H1 (cell line): ENCODE measurements around the gene HMGA1.

Experiments used
- CHD2 ChIP-seq: IDR thresholded peaks from 2 replicates; pipeline ENCODE4 v1.6.1; 2012; ENCODE audit warnings: low read length, improper control_type of control experiment
- EP300 ChIP-seq, 2 experiments: IDR thresholded peaks; 1 replicate in 1 of 2; 2 replicates in 1 of 2; pipeline ENCODE4 v1.6.1; 2011 to 2012; ENCODE audit warnings: low read depth in 2 of 2, low read length in 2 of 2, mild to moderate bottlenecking in 2 of 2, borderline replicate concordance in 1 of 2, inconsistent platforms in 1 of 2, moderate library complexity in 1 of 2
- EZH2 ChIP-seq: fragments of 200-600 bp; sonication (generic); IDR thresholded peaks from 2 replicates; pipeline ENCODE4 v1.7.1; 2012; ENCODE audit warnings: low read depth, mild to moderate bottlenecking, moderate library complexity, low read length, inconsistent platforms; ENCODE audit not compliant: severe bottlenecking
- FOSL1 ChIP-seq: IDR thresholded peaks from 2 replicates; pipeline ENCODE4 v1.6.1; 2011; ENCODE audit warnings: mild to moderate bottlenecking, low read depth, low read length, moderate library complexity; ENCODE audit not compliant: insufficient read depth
- HDAC2 ChIP-seq, 2 experiments: fragments of 300-600 bp in 1 of 2; sonication (generic) in 1 of 2; IDR thresholded peaks; 2 replicates each; pipeline ENCODE4 v1.6.1; 2011 to 2012; ENCODE audit warnings: low read depth in 2 of 2, low read length in 2 of 2, mild to moderate bottlenecking in 2 of 2, moderate library complexity in 2 of 2, borderline replicate concordance in 1 of 2, inconsistent platforms in 1 of 2
- POLR2A ChIP-seq, 2 experiments: IDR thresholded peaks; 1 replicate in 1 of 2; 2 replicates in 1 of 2; pipeline ENCODE4 v1.6.1; 2011; ENCODE audit warnings: low read depth in 2 of 2, low read length in 2 of 2, mild to moderate bottlenecking in 2 of 2; ENCODE audit errors: control extremely low read depth in 1 of 2
- POLR2AphosphoS5 ChIP-seq: IDR thresholded peaks from 2 replicates; pipeline ENCODE4 v1.6.1; 2011; ENCODE audit warnings: low read depth, low read length
- RFX5 ChIP-seq: IDR thresholded peaks from 2 replicates; pipeline ENCODE4 v1.6.1; 2011; ENCODE audit warnings: low read depth, low read length, improper control_type of control experiment, borderline replicate concordance
- SRF ChIP-seq: IDR thresholded peaks from 2 replicates; pipeline ENCODE4 v1.6.1; 2011; ENCODE audit warnings: mild to moderate bottlenecking, low read depth, low read length, moderate library complexity
- TAF1 ChIP-seq: IDR thresholded peaks from 2 replicates; pipeline ENCODE4 v1.6.1; 2011; ENCODE audit warnings: mild to moderate bottlenecking, low read depth, low read length
- ZNF274 ChIP-seq: IDR thresholded peaks from 2 replicates; pipeline ENCODE4 v1.7.0; 2012; ENCODE audit warnings: low read length, borderline replicate concordance; ENCODE audit errors: extremely low read depth
- TF ChIP-seq, protein P1 (sequence below), 3 experiments: IDR thresholded peaks; 1 replicate in 2 of 3; 2 replicates in 1 of 3; pipeline versions ENCODE4 v1.5.1 to v1.6.1; 2011; ENCODE audit warnings: low read length in 3 of 3, mild to moderate bottlenecking in 3 of 3, inconsistent platforms in 2 of 3, low read depth in 1 of 3, moderate library complexity in 1 of 3; ENCODE audit not compliant: insufficient read depth in 1 of 3; ENCODE audit errors: control extremely low read depth in 1 of 3
- TF ChIP-seq, protein P2 (sequence below): IDR thresholded peaks from 2 replicates; pipeline ENCODE4 v1.6.1; 2012; ENCODE audit warnings: inconsistent platforms
- TF ChIP-seq, protein P3 (sequence below): IDR thresholded peaks from 2 replicates; pipeline ENCODE4 v1.6.1; 2011; ENCODE audit warnings: low read depth, mild to moderate bottlenecking, low read length; ENCODE audit not compliant: insufficient read depth

DNA sequence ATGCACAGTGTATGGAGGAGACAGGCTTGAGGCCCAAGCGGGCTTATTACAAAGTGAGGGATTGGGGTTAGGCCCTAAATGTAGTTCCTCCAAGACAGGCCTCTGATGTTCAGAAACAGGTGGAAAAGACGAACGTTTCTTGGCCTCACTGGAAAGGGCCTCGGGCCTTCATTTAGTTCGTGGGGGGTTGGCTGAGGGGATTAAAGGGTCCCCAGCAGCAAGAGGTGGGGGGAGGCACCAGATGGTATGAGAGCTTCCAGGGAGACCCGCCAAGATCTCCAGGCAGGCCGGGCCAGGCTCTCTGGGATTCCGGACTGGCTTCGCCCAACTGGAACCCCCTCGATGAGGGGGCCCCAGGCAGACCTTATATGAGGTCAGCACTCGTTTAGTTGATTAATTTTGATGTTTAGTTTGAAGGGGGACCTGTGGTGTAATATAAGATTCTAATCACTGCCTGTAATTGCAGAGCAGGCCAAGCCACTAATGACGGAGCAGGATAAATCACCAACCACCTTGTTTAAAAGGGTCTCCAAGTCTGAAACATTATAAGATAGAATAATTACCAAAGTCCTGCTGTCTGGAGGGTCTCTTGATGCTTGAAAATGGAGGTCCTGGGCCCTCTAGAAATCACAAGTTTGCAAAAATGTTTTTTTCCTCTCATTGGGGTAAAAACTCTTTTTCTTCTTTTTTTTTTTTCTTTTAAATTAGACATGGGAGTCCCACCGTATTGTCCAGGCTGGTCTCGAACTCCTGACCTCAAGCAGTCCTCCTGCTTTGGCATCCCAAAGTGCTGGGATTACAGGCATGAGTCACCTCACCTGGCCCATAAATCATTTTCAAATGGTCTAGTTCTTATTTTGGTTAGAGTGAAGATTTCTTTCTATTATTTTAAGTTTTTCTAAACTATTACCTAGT lies 2.2 kb downstream of the HMGA1 start:
- TF ChIP-seq, protein P1, sequence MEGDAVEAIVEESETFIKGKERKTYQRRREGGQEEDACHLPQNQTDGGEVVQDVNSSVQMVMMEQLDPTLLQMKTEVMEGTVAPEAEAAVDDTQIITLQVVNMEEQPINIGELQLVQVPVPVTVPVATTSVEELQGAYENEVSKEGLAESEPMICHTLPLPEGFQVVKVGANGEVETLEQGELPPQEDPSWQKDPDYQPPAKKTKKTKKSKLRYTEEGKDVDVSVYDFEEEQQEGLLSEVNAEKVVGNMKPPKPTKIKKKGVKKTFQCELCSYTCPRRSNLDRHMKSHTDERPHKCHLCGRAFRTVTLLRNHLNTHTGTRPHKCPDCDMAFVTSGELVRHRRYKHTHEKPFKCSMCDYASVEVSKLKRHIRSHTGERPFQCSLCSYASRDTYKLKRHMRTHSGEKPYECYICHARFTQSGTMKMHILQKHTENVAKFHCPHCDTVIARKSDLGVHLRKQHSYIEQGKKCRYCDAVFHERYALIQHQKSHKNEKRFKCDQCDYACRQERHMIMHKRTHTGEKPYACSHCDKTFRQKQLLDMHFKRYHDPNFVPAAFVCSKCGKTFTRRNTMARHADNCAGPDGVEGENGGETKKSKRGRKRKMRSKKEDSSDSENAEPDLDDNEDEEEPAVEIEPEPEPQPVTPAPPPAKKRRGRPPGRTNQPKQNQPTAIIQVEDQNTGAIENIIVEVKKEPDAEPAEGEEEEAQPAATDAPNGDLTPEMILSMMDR (IDR thresholded peaks at IDR 0.05; ENCODE audit: control extremely low read depth in 1 of 3, insufficient read depth in 1 of 3, low read depth in 1 of 3, low read length in 3 of 3), result no peak
- TF ChIP-seq POLR2A (IDR thresholded peaks at IDR 0.05; ENCODE audit: control extremely low read depth in 1 of 2, low read depth in 2 of 2, low read length in 2 of 2), result peak in 1 of 2 experiments; percentile 52; a peak in 1 of 3 replicates
- no peak for TF ChIP-seq SRF
- no peak for TF ChIP-seq FOSL1
- no peak for TF ChIP-seq EZH2
- no peak for TF ChIP-seq TAF1
- TF ChIP-seq, protein P2, sequence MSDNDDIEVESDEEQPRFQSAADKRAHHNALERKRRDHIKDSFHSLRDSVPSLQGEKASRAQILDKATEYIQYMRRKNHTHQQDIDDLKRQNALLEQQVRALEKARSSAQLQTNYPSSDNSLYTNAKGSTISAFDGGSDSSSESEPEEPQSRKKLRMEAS, result no peak
- TF ChIP-seq POLR2AphosphoS5, result no peak
- TF ChIP-seq ZNF274, result no peak
- TF ChIP-seq RFX5, result no peak
- TF ChIP-seq, protein P3, sequence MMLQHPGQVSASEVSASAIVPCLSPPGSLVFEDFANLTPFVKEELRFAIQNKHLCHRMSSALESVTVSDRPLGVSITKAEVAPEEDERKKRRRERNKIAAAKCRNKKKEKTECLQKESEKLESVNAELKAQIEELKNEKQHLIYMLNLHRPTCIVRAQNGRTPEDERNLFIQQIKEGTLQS, result no peak
- no peak for TF ChIP-seq CHD2
- TF ChIP-seq EP300 (IDR thresholded peaks at IDR 0.05; ENCODE audit: borderline replicate concordance in 1 of 2, low read depth in 2 of 2, low read length in 2 of 2), result no peak
- TF ChIP-seq HDAC2 (IDR thresholded peaks at IDR 0.05; ENCODE audit: borderline replicate concordance in 1 of 2, low read depth in 2 of 2, low read length in 2 of 2), result no peak
